ENCODE data around the gene MARCHF3. TPM values are rescaled to one million over a fixed set of nuclear protein-coding genes. Genes with fewer than 3 reads are reported as not detected.

Gene MARCHF3
- total RNA-seq, 1 experiment from 2014 or later = 16.1 TPM

GRCh38 chr5:127010362-127010761, 20.0 kb downstream of the MARCHF3 start:
- ChIA-PET CTCF (no interaction called here), POLR2A (no interaction called here)
- Mint-ChIP-seq H3K27me3 (ENCODE audit: low read depth) (no peaks in the 10 kb centered on the region), H3K4me3 (no peak overlapping the region), H3K27ac (no peak overlapping the region), H3K4me1 (peaks cover 18% of the 10 kb centered on the region), H3K36me3 (no peaks in the 10 kb centered on the region), H3K9me3 (no peaks in the 10 kb centered on the region)
- ATAC-seq = no peak
- DNase-seq (ENCODE audit: low spot score) = no peak
- TF ChIP-seq, protein P1, sequence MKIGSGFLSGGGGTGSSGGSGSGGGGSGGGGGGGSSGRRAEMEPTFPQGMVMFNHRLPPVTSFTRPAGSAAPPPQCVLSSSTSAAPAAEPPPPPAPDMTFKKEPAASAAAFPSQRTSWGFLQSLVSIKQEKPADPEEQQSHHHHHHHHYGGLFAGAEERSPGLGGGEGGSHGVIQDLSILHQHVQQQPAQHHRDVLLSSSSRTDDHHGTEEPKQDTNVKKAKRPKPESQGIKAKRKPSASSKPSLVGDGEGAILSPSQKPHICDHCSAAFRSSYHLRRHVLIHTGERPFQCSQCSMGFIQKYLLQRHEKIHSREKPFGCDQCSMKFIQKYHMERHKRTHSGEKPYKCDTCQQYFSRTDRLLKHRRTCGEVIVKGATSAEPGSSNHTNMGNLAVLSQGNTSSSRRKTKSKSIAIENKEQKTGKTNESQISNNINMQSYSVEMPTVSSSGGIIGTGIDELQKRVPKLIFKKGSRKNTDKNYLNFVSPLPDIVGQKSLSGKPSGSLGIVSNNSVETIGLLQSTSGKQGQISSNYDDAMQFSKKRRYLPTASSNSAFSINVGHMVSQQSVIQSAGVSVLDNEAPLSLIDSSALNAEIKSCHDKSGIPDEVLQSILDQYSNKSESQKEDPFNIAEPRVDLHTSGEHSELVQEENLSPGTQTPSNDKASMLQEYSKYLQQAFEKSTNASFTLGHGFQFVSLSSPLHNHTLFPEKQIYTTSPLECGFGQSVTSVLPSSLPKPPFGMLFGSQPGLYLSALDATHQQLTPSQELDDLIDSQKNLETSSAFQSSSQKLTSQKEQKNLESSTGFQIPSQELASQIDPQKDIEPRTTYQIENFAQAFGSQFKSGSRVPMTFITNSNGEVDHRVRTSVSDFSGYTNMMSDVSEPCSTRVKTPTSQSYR (CRISPR knock-in tag; IDR thresholded peaks at IDR 0.05) = no peak
- TF ChIP-seq NR1H2 (CRISPR knock-in tag; IDR thresholded peaks at IDR 0.05) (no peak), PREB (CRISPR knock-in tag; IDR thresholded peaks at IDR 0.05; ENCODE audit: borderline replicate concordance) (no peak), GABPB1 (CRISPR knock-in tag; IDR thresholded peaks at IDR 0.05) (no peak), ARID4B (CRISPR knock-in tag; IDR thresholded peaks at IDR 0.05; ENCODE audit: borderline replicate concordance) (no peak), SP1 (CRISPR knock-in tag; conservative IDR thresholded peaks at IDR 0.05) (no peak)
- TF ChIP-seq, protein P2, sequence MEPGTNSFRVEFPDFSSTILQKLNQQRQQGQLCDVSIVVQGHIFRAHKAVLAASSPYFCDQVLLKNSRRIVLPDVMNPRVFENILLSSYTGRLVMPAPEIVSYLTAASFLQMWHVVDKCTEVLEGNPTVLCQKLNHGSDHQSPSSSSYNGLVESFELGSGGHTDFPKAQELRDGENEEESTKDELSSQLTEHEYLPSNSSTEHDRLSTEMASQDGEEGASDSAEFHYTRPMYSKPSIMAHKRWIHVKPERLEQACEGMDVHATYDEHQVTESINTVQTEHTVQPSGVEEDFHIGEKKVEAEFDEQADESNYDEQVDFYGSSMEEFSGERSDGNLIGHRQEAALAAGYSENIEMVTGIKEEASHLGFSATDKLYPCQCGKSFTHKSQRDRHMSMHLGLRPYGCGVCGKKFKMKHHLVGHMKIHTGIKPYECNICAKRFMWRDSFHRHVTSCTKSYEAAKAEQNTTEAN (CRISPR knock-in tag; IDR thresholded peaks at IDR 0.05) = no peak
- TF ChIP-seq, protein P3, sequence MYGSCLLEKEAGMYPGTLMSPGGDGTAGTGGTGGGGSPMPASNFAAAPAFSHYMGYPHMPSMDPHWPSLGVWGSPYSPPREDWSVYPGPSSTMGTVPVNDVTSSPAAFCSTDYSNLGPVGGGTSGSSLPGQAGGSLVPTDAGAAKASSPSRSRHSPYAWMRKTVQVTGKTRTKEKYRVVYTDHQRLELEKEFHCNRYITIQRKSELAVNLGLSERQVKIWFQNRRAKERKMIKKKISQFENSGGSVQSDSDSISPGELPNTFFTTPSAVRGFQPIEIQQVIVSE (CRISPR knock-in tag; IDR thresholded peaks at IDR 0.05; ENCODE audit: borderline replicate concordance) = no peak

DNA sequence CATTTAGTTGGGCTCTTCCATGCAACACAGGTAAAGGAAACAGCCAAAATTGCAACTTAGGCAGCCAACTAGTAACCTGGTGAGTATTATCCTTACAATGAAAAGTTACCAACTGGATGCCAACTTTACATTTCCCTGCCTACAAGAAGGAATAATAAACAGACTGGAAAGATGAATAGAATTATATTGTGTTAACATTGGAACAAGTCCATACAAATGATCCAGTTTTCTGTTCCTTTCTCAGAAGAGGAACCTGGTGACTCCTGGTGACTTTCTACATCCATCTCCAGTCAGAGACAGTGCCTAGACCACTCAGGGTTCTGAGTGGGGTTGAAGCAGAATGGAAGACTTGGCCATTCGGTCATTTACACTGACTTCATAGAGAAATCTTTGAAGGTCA, 20.6 kb downstream of the MARCHF3 start:
- no peaks in the 10 kb centered on the region for H3K36me3 Mint-ChIP-seq
- no peaks in the 10 kb centered on the region for H3K9me3 Mint-ChIP-seq
- H3K27me3 Mint-ChIP-seq (ENCODE audit: low read depth) = no peaks in the 10 kb centered on the region
- CTCF ChIA-PET = no interaction called here
- peaks cover 14% of the 10 kb centered on the region for H3K4me1 Mint-ChIP-seq
- H3K27ac Mint-ChIP-seq = no peak overlapping the region
- H3K4me3 Mint-ChIP-seq = no peak overlapping the region
- DNase-seq (ENCODE audit: low spot score) (no peak), ATAC-seq (no peak)
- POLR2A ChIA-PET = no interaction called here
- TF ChIP-seq ZNF423 (CRISPR knock-in tag; IDR thresholded peaks at IDR 0.05) = no peak

DNA sequence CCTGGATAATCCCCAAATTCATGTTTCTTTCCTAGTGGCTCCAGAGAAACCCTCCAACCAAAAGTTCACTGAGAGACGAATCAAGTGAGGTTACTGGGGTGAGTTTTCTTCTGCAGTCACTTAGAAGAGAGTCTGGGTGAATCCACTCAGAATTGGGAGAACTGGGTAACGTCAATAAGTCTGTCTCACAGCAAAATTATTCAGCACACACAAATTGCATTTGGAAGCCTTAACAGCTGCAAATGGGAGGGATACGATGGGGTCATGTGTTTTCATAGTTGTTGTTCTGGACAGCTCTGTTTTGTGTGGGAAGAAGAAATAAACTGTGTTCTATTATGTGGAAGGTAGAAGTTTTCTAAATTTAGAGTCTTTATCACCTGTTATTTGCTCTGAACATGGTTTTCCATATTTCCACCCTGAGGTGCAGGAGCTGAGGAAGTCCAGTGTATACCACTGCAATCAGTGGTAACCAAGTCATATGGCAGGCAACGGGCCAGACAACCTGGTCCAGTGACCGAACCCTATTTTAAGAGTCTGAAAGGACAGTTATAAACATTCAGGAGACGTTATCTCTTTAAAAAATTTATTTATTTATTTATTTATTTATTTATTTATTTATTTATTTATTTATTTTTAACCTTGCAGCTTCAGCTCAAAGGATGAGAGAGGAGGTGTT, 21.9 kb downstream of the MARCHF3 start:
- no peaks in the 10 kb centered on the region for H3K36me3 Mint-ChIP-seq
- ChIA-PET POLR2A (interaction anchor here (1.5 kb wide), 1 partner anchor 231 kb away, joined by 3 read pairs; no protein-coding TSS in a partner anchor), CTCF (no interaction called here)
- H3K4me1 Mint-ChIP-seq = peaks cover 14% of the 10 kb centered on the region
- no peak overlapping the region for H3K4me3 Mint-ChIP-seq
- DNase-seq (ENCODE audit: low spot score) (no peak), ATAC-seq (no peak)
- no peaks in the 10 kb centered on the region for H3K27me3 Mint-ChIP-seq (ENCODE audit: low read depth)
- no peaks in the 10 kb centered on the region for H3K9me3 Mint-ChIP-seq
- H3K27ac Mint-ChIP-seq = peak overlapping the region; percentile 43; the same call in 1 of the 2 replicates
- no peak for TF ChIP-seq ZNF317 (CRISPR knock-in tag; IDR thresholded peaks at IDR 0.05; ENCODE audit: borderline replicate concordance, low read depth)
- TF ChIP-seq TCF7 (CRISPR knock-in tag; IDR thresholded peaks at IDR 0.05; ENCODE audit: low read depth) = no peak
- TF ChIP-seq MXD4 (CRISPR knock-in tag; IDR thresholded peaks at IDR 0.05; ENCODE audit: borderline replicate concordance) = no peak
- TF ChIP-seq MYBL2 (CRISPR knock-in tag; IDR thresholded peaks at IDR 0.05) = no peak
- no peak for TF ChIP-seq PRDM15 (CRISPR knock-in tag; IDR thresholded peaks at IDR 0.05)
- TF ChIP-seq FOXK1 (CRISPR knock-in tag; IDR thresholded peaks at IDR 0.05) = no peak
- no peak for TF ChIP-seq TEAD4 (CRISPR knock-in tag; IDR thresholded peaks at IDR 0.05)

All from WTC11 (cell line).